ENCODE measurements around the gene FEZ2. TPM values are rescaled to one million over a fixed set of nuclear protein-coding genes. Genes with fewer than 3 reads are reported as not detected.

Gene FEZ2
- total and polyA plus RNA-seq, 2 of the 13 experiments (the other 11 are each of a cell fraction or from before 2014, with no cell fraction given): 42.5 to 59.1 TPM

DNA sequence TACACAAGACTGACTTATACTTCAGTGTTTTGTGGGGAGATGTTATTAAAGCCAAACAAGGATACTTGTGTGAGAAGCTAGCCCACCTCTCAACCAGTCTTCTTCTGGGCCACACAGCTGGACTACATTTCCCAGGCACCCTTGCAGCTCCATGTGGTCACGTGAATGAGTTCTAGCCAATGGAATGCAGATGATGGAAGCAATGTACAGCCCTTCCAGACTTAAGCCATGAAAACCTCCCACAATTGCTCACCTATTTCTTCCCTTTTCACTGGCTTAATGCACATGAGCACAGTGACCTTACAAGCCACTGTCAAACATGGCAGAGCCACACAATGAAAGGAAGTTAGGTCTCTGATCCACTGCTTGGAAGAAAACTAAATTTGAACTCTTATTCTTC lies 20.4 kb upstream of the FEZ2 start (continued):
- TF ChIP-seq, protein P1, sequence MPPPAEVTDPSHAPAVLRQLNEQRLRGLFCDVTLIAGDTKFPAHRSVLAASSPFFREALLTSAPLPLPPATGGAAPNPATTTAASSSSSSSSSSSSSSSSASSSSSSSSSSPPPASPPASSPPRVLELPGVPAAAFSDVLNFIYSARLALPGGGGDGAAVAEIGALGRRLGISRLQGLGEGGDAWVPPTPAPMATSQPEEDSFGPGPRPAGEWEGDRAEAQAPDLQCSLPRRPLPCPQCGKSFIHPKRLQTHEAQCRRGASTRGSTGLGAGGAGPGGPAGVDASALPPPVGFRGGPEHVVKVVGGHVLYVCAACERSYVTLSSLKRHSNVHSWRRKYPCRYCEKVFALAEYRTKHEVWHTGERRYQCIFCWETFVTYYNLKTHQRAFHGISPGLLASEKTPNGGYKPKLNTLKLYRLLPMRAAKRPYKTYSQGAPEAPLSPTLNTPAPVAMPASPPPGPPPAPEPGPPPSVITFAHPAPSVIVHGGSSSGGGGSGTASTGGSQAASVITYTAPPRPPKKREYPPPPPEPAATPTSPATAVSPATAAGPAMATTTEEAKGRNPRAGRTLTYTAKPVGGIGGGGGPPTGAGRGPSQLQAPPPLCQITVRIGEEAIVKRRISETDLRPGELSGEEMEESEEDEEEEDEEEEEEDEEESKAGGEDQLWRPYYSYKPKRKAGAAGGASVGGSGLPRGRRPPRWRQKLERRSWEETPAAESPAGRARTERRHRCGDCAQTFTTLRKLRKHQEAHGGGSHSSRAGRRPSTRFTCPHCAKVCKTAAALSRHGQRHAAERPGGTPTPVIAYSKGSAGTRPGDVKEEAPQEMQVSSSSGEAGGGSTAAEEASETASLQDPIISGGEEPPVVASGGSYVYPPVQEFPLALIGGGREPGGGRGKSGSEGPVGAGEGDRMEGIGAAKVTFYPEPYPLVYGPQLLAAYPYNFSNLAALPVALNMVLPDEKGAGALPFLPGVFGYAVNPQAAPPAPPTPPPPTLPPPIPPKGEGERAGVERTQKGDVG (CRISPR knock-in tag; IDR thresholded peaks at IDR 0.05; ENCODE audit: borderline replicate concordance): no peak
- TF ChIP-seq HNRNPK (IDR thresholded peaks at IDR 0.05; ENCODE audit: low read depth, low read length, poor library complexity, severe bottlenecking) (no peak), HOXA7 (CRISPR knock-in tag; IDR thresholded peaks at IDR 0.05) (no peak), ZBTB34 (CRISPR knock-in tag; IDR thresholded peaks at IDR 0.05) (no peak), GABPB1 (CRISPR knock-in tag; IDR thresholded peaks at IDR 0.05) (peak; percentile 18; the same call in 1 of the 2 replicates), TSC22D2 (CRISPR knock-in tag; IDR thresholded peaks at IDR 0.05; ENCODE audit: borderline replicate concordance) (no peak), RAD21 (CRISPR knock-in tag; IDR thresholded peaks at IDR 0.05) (no peak), ZBTB40 (IDR thresholded peaks at IDR 0.05) (no peak), ZBTB40 (CRISPR knock-in tag; IDR thresholded peaks at IDR 0.05) (no peak), SMARCE1 (IDR thresholded peaks at IDR 0.05; ENCODE audit: borderline replicate concordance) (no peak), CEBPG (CRISPR knock-in tag; IDR thresholded peaks at IDR 0.05) (no peak), KDM3A (CRISPR knock-in tag; IDR thresholded peaks at IDR 0.05; ENCODE audit: low read depth) (no peak), E2F5 (CRISPR knock-in tag; conservative IDR thresholded peaks at IDR 0.05) (no peak)
